Loucy (cell line): Measurements from ENCODE around the gene ATP6V1G1.

ENCODE experiments used
- EZH2phosphoT487 ChIP-seq: fragments of 200-600 bp; IDR thresholded peaks from 2 replicates; pipeline ENCODE4 v1.6.1; 2018; ENCODE audit warnings: antibody characterized with exemption, mild to moderate bottlenecking, moderate library complexity, borderline replicate concordance
- TF ChIP-seq, protein P1 (sequence below): fragments of 200-600 bp; sonication (generic); conservative IDR thresholded peaks from 2 replicates; pipeline ENCODE4 v1.5.1; 2014; ENCODE audit warnings: mild to moderate bottlenecking, antibody characterized with exemption, low read length

DNA sequence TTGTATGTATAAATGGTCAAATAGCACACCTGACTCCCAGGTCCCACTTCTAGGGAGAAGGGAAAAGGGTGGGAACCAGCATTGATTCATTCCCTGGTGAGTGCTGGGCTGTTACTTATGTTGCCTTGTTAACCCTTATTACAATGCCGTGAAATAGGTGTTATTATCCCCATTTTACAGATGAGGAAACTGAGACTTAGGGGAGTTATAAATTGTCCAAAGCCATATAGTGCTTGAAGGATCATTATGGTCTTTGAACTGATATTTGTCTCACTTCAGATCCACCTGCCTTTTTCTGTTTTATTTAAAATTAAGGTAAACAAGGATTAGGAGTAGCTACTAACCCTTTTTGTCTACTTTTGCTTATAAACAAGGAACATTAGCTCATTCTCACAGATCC lies 40.0 kb downstream of the ATP6V1G1 start:
- TF ChIP-seq, protein P1, sequence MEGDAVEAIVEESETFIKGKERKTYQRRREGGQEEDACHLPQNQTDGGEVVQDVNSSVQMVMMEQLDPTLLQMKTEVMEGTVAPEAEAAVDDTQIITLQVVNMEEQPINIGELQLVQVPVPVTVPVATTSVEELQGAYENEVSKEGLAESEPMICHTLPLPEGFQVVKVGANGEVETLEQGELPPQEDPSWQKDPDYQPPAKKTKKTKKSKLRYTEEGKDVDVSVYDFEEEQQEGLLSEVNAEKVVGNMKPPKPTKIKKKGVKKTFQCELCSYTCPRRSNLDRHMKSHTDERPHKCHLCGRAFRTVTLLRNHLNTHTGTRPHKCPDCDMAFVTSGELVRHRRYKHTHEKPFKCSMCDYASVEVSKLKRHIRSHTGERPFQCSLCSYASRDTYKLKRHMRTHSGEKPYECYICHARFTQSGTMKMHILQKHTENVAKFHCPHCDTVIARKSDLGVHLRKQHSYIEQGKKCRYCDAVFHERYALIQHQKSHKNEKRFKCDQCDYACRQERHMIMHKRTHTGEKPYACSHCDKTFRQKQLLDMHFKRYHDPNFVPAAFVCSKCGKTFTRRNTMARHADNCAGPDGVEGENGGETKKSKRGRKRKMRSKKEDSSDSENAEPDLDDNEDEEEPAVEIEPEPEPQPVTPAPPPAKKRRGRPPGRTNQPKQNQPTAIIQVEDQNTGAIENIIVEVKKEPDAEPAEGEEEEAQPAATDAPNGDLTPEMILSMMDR = no peak
- TF ChIP-seq EZH2phosphoT487 = no peak
